ENCODE measurements around the gene SLC45A1. TPM values are rescaled to one million over a fixed set of nuclear protein-coding genes. Genes with fewer than 3 reads are reported as not detected.

The SLC45A1 gene
- total RNA-seq, 4 donors from 2014 or later = 0.76 to 1.6 (median 0.86) TPM

- Histone ChIP-seq H3K27me3 (no peaks in the 10 kb centered on the region), H3K36me3 (peaks cover 8% of the 10 kb centered on the region), H3K4me3 (no peak overlapping the region), H3K9me3 (no peaks in the 10 kb centered on the region), H3K27ac (no peak overlapping the region), H3K4me1 (peaks cover 60% of the 10 kb centered on the region)
- TF ChIP-seq EP300 (IDR thresholded peaks at IDR 0.05) = no peak
- no peak for TF ChIP-seq POLR2AphosphoS5 (IDR thresholded peaks at IDR 0.05)
- no peak for TF ChIP-seq CTCF (IDR thresholded peaks at IDR 0.05)
- TF ChIP-seq POLR2A (IDR thresholded peaks at IDR 0.05) = no peak
- 78% methylated on average over 6 of the region's 6 CpGs for WGBS
- DNase-seq (ENCODE audit: low spot score in 2 of 2) = no peak
These were observed 66.2 kb downstream of the SLC45A1 start for GRCh38 chr1:8384088-8384487.

- H3K27ac ChIP-seq = no peak overlapping the region
- 66% methylated on average over 2 of the region's 2 CpGs for WGBS
- H3K4me1 ChIP-seq = peaks cover 55% of the 10 kb centered on the region
These were observed 66.7 kb downstream of the SLC45A1 start for GRCh38 chr1:8384577-8384976.

GRCh38 chr1:8386247-8386646, 68.3 kb downstream of the SLC45A1 start:
- Histone ChIP-seq H3K36me3 (peaks cover 15% of the 10 kb centered on the region), H3K4me1 (peaks cover 47% of the 10 kb centered on the region), H3K9me3 (no peaks in the 10 kb centered on the region), H3K27ac (no peak overlapping the region), H3K4me3 (no peak overlapping the region), H3K27me3 (no peaks in the 10 kb centered on the region)
- TF ChIP-seq CTCF (IDR thresholded peaks at IDR 0.05) (no peak), POLR2AphosphoS5 (IDR thresholded peaks at IDR 0.05) (no peak), EP300 (IDR thresholded peaks at IDR 0.05) (no peak), POLR2A (IDR thresholded peaks at IDR 0.05) (no peak)
- DNase-seq (ENCODE audit: low spot score in 2 of 2) = no peak

More at GRCh38 chr1:8384577-8384976, 66.7 kb downstream of the SLC45A1 start:
- H3K9me3 ChIP-seq = no peaks in the 10 kb centered on the region
- no peak for DNase-seq (ENCODE audit: low spot score in 2 of 2)
- H3K36me3 ChIP-seq = peaks cover 13% of the 10 kb centered on the region
- no peaks in the 10 kb centered on the region for H3K27me3 ChIP-seq
- TF ChIP-seq CTCF (IDR thresholded peaks at IDR 0.05) (no peak), EP300 (IDR thresholded peaks at IDR 0.05) (no peak), POLR2A (IDR thresholded peaks at IDR 0.05) (no peak), POLR2AphosphoS5 (IDR thresholded peaks at IDR 0.05) (no peak)
- H3K4me3 ChIP-seq = no peak overlapping the region

- Histone ChIP-seq H3K36me3 (peaks cover 25% of the 10 kb centered on the region), H3K4me1 (peaks cover 35% of the 10 kb centered on the region), H3K4me3 (no peak overlapping the region), H3K27ac (no peak overlapping the region), H3K9me3 (no peaks in the 10 kb centered on the region), H3K27me3 (no peaks in the 10 kb centered on the region)
- TF ChIP-seq POLR2A (IDR thresholded peaks at IDR 0.05) (no peak), POLR2AphosphoS5 (IDR thresholded peaks at IDR 0.05) (no peak), CTCF (IDR thresholded peaks at IDR 0.05) (no peak), EP300 (IDR thresholded peaks at IDR 0.05) (no peak)
- DNase-seq (ENCODE audit: low spot score in 2 of 2) = no peak
- WGBS = 91% methylated on average over 12 of the region's 12 CpGs
These were observed 71.0 kb downstream of the SLC45A1 start for GRCh38 chr1:8388732-8389562.

- WGBS = 91% methylated on average over 7 of the region's 7 CpGs
- H3K4me3 ChIP-seq = no peak overlapping the region
- no peak for DNase-seq (ENCODE audit: low spot score in 2 of 2)
These were observed 72.1 kb downstream of the SLC45A1 start for GRCh38 chr1:8389958-8390535.

More at GRCh38 chr1:8389958-8390535, 72.1 kb downstream of the SLC45A1 start:
- H3K36me3 ChIP-seq = peaks cover 25% of the 10 kb centered on the region
- H3K9me3 ChIP-seq = no peaks in the 10 kb centered on the region
- H3K4me1 ChIP-seq = peaks cover 25% of the 10 kb centered on the region
- no peaks in the 10 kb centered on the region for H3K27me3 ChIP-seq
- H3K27ac ChIP-seq = no peak overlapping the region
- no peak for TF ChIP-seq EP300 (IDR thresholded peaks at IDR 0.05)
- no peak for TF ChIP-seq POLR2AphosphoS5 (IDR thresholded peaks at IDR 0.05)
- TF ChIP-seq CTCF (IDR thresholded peaks at IDR 0.05) = no peak
- no peak for TF ChIP-seq POLR2A (IDR thresholded peaks at IDR 0.05)

Measured in suprapubic skin (tissue), 4 donors.